Lower leg skin (tissue), 4 donors: Measurements from ENCODE around the gene FARSB. TPM values are rescaled to one million over a fixed set of nuclear protein-coding genes. Genes with fewer than 3 reads are reported as not detected.

ENCODE experiments used
- DNase-seq, 2 donors: peaks; one replicate each; pipeline ENCODE4 v3.0.0-alpha.2; 2019; ENCODE audit warnings: low spot score in 2 of 2
- H3K4me3 ChIP-seq: fragments of 200-600 bp; sonication (generic); 2 replicates; pipeline ENCODE4 v1.5.1; 2017; ENCODE audit warnings: mild to moderate bottlenecking, low read depth; ENCODE audit not compliant: poor library complexity, severe bottlenecking
- CTCF ChIP-seq, 3 donors: fragments of 450-650 bp; IDR thresholded peaks; one replicate each; pipeline ENCODE4 v1.5.1; 2016; ENCODE audit warnings: antibody characterized with exemption in 3 of 3, mild to moderate bottlenecking in 3 of 3, moderate library complexity in 2 of 3
- POLR2A ChIP-seq, 2 donors: fragments of 450-650 bp; IDR thresholded peaks; one replicate each; pipeline ENCODE4 v1.6.1; 2016 to 2017; ENCODE audit warnings: antibody characterized with exemption in 2 of 2, mild to moderate bottlenecking in 1 of 2, moderate library complexity in 1 of 2
- WGBS, 2 donors: methylation state at CpG; one replicate each; pipeline ENCODE4 v1.1.5; 2018; 5-methylcytosine and 5-hydroxymethylcytosine counted together
- intact Hi-C: fragments of 100-400 bp; cut with DNase I; formaldehyde crosslinking; loops from one replicate; pipeline ENCODE4 v1.15.0; 2023; ENCODE audit warnings: low total_unique reads
- total RNA-seq, 4 donors: library from RNA; depleted of rRNA; stranded (reverse); fragments of >200 nt; gene quantifications; one replicate each; pipeline ENCODE4 v1.1.0, GENCODE V29; 2016

Gene FARSB
- total RNA-seq, 4 donors from 2014 or later, result 8.6 to 12.2 (median 11.2) TPM

DNA sequence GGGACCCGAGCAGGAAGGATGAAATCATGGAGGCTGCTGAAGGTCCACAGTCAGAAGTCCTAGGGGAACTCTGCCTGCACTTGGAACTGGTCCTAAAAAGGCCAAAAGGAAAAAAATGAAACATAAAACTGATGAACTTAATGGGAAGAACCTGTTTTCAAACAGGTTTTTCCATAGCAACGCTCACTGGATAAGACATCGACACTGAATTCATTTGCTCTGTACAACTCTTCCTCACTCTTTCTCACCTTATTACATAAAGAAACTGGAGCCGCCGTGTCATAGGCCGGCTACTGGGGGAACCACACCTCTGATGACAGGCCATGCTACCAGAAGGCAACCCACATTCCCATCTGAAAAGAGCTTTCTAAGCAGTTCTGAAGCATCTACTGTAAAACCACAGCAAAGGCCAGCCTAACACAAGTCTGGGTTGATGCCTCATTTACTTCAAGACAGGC, 83.6 kb downstream of the FARSB start:
- no peak overlapping the region for H3K4me3 ChIP-seq
- 52 to 59% methylated on average over 6 of the region's 6 CpGs for WGBS, 2 donors
- no peak for DNase-seq
- TF ChIP-seq POLR2A (IDR thresholded peaks at IDR 0.05), result no peak
- no peak for TF ChIP-seq CTCF (IDR thresholded peaks at IDR 0.05)
- intact Hi-C loops, result no loop called here

DNA sequence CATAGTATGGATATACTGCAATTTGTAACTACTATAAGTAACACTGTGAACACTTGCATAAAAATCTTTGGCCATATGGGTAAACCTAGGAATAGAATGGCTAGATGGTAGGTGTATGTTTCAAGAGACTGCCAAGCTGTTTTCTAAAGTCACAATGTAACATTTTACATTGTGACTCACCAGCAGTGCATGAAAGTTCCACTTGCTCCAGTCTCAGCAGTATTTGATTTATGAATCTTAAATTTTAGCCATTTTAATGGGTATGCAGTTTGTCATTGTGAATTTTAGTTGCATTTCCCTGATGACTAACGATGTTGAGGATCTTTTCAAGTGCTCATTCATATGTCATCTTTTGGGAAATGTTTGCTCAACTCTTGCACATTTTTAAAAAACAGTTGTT, 86.1 kb downstream of the FARSB start:
- intact Hi-C loops, result loop anchor here (5.0 kb wide), 1 partner anchor 253 kb away; no protein-coding TSS in a partner anchor
- H3K4me3 ChIP-seq, result no peak overlapping the region
- no peak for DNase-seq
- WGBS, 2 donors, result 76 to 87% methylated on average over 1 of the region's 1 CpG
- no peak for TF ChIP-seq CTCF (IDR thresholded peaks at IDR 0.05)
- no peak for TF ChIP-seq POLR2A (IDR thresholded peaks at IDR 0.05)

GRCh38 chr2:222568865-222569264, 87.0 kb downstream of the FARSB start:
- TF ChIP-seq CTCF (IDR thresholded peaks at IDR 0.05) (no peak), POLR2A (IDR thresholded peaks at IDR 0.05) (no peak)
- no peak overlapping the region for H3K4me3 ChIP-seq
- DNase-seq, result no peak
- intact Hi-C loops, result loop anchor here (5.0 kb wide), 1 partner anchor 252 kb away; no protein-coding TSS in a partner anchor
- WGBS, 2 donors, result 37 to 45% methylated on average over 4 of the region's 4 CpGs

DNA sequence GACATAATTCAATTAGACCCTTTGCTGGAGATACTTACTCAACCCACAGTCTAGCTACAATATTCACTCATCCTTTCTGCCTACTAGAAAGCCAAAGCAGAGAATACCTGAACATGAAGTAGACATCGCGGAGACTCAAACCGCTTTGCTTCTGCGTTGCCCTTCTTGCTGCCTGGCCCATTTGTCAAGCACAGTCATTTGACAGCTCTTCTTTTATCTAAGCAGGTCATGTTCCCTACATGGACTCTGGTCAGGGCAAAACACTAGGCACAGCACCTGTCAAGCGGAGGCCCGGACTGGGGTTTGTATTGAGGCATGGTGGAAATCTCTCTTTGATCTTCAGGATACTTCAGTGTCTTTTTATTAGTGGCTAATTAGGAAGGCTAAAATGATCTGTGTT, 89.7 kb downstream of the FARSB start:
- no peak for DNase-seq
- WGBS, 2 donors, result 94 to 96% methylated on average over 6 of the region's 6 CpGs
- intact Hi-C loops, result loop anchor here (5.0 kb wide), 1 partner anchor 249 kb away; no protein-coding TSS in a partner anchor
- TF ChIP-seq POLR2A (IDR thresholded peaks at IDR 0.05) (no peak), CTCF (IDR thresholded peaks at IDR 0.05) (no peak)
- H3K4me3 ChIP-seq, result no peak overlapping the region

DNA sequence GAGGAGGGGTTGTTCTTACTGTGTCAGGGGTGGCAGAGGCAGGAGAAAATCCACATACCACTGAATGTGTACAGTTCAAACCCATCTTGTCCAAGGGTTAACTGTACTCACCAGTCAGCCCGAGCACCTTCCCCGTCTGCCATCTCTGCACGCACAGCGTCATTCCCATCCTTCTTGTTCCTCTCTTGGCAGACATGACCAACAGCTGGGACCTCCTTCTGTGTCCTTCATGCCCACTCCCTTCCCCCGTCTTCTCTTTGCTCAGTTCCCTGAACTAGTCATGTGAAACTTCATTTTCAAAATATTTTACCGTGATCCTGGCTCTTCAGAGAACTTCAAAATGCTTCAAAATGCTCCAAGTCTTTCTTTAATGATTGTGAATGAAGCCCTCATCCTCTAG, 92.0 kb downstream of the FARSB start:
- no peak for DNase-seq
- 87 to 90% methylated on average over 6 of the region's 6 CpGs for WGBS, 2 donors
- intact Hi-C loops, result no loop called here
- no peak overlapping the region for H3K4me3 ChIP-seq
- no peak for TF ChIP-seq CTCF (IDR thresholded peaks at IDR 0.05)
- no peak for TF ChIP-seq POLR2A (IDR thresholded peaks at IDR 0.05)

- TF ChIP-seq POLR2A (IDR thresholded peaks at IDR 0.05), result no peak
- no peak for TF ChIP-seq CTCF (IDR thresholded peaks at IDR 0.05)
- no peak for DNase-seq
- WGBS, 2 donors, result 73 to 76% methylated on average over 11 of the region's 11 CpGs
- intact Hi-C loops, result no loop called here
- no peak overlapping the region for H3K4me3 ChIP-seq
Observed at GRCh38 chr2:222563106-222563718, 92.7 kb downstream of the FARSB start.
